PC-3 (cell line): ENCODE results near the gene ADAM11.

Source experiments
- CTCF ChIP-seq: fragments of 300-600 bp; sonication (generic); conservative IDR thresholded peaks from 2 replicates; pipeline ENCODE4 v1.5.1; 2017; ENCODE audit warnings: antibody characterized with exemption, low read depth, mild to moderate bottlenecking, low read length
- EZH2 ChIP-seq: fragments of 300-600 bp; sonication (generic); IDR thresholded peaks from one replicate; pipeline ENCODE4 v1.6.1; 2017; ENCODE audit warnings: antibody characterized with exemption, mild to moderate bottlenecking, low read length; ENCODE audit not compliant: unreplicated experiment
- EZH2phosphoT487 ChIP-seq: fragments of 300-600 bp; sonication (generic); IDR thresholded peaks from 2 replicates; pipeline ENCODE4 v1.6.1; 2018; ENCODE audit warnings: mild to moderate bottlenecking, antibody characterized with exemption, low read length, borderline replicate concordance

GRCh38 chr17:44829523-44830358 lies 71.0 kb downstream of the ADAM11 start, which contains the start of gene GJC1:
- TF ChIP-seq EZH2phosphoT487 (no peak), CTCF (no peak), EZH2 (no peak)
